ENCODE data around the gene CFAP20.

CFAP20 gene

DNA sequence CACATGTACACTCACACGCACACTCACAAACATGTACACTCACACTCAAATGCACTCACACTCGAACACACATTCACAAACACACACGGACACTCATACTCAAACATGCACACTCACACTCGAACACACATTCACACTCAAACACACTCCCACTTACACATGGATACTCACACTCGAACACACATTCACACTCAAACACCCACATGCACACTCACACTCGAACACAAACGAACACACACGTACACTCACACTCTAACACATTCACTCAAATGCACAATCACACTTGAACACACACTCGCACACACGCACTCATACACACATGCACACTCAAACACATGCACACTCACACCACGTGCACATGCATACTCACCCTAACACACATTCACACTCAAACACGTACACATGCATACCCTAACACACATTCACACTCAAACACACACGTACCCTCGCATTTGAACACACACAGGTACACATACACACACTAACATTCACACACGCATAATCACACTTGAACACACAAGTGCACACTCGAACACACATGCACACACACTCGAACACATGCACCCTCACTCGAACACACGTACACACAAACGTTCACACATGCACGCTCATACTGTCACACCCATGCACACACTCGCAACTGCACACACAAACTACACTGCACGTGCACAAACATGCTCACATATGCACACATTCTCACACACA, 41.8 kb downstream of the CFAP20 start:
- no peak for TF ChIP-seq YY1 (IDR thresholded peaks at IDR 0.05; ENCODE audit: low read depth)
- TF ChIP-seq NFIC (IDR thresholded peaks at IDR 0.05), result no peak
- TF ChIP-seq, protein P1, sequence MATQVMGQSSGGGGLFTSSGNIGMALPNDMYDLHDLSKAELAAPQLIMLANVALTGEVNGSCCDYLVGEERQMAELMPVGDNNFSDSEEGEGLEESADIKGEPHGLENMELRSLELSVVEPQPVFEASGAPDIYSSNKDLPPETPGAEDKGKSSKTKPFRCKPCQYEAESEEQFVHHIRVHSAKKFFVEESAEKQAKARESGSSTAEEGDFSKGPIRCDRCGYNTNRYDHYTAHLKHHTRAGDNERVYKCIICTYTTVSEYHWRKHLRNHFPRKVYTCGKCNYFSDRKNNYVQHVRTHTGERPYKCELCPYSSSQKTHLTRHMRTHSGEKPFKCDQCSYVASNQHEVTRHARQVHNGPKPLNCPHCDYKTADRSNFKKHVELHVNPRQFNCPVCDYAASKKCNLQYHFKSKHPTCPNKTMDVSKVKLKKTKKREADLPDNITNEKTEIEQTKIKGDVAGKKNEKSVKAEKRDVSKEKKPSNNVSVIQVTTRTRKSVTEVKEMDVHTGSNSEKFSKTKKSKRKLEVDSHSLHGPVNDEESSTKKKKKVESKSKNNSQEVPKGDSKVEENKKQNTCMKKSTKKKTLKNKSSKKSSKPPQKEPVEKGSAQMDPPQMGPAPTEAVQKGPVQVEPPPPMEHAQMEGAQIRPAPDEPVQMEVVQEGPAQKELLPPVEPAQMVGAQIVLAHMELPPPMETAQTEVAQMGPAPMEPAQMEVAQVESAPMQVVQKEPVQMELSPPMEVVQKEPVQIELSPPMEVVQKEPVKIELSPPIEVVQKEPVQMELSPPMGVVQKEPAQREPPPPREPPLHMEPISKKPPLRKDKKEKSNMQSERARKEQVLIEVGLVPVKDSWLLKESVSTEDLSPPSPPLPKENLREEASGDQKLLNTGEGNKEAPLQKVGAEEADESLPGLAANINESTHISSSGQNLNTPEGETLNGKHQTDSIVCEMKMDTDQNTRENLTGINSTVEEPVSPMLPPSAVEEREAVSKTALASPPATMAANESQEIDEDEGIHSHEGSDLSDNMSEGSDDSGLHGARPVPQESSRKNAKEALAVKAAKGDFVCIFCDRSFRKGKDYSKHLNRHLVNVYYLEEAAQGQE (IDR thresholded peaks at IDR 0.05; ENCODE audit: low read depth), result no peak
- TF ChIP-seq, protein P2, sequence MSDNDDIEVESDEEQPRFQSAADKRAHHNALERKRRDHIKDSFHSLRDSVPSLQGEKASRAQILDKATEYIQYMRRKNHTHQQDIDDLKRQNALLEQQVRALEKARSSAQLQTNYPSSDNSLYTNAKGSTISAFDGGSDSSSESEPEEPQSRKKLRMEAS (IDR thresholded peaks at IDR 0.05), result no peak
- no peak for TF ChIP-seq CREB1 (IDR thresholded peaks at IDR 0.05; ENCODE audit: low read depth)
- TF ChIP-seq, protein P3, sequence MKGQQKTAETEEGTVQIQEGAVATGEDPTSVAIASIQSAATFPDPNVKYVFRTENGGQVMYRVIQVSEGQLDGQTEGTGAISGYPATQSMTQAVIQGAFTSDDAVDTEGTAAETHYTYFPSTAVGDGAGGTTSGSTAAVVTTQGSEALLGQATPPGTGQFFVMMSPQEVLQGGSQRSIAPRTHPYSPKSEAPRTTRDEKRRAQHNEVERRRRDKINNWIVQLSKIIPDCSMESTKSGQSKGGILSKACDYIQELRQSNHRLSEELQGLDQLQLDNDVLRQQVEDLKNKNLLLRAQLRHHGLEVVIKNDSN (IDR thresholded peaks at IDR 0.05), result no peak
- TF ChIP-seq EGR1 (IDR thresholded peaks at IDR 0.05), result no peak
- no peak for TF ChIP-seq ZBTB7A (IDR thresholded peaks at IDR 0.05; ENCODE audit: low read depth)
- TF ChIP-seq RAD21 (IDR thresholded peaks at IDR 0.05; ENCODE audit: low read depth), result no peak
- no peak for TF ChIP-seq FOXM1 (IDR thresholded peaks at IDR 0.05; ENCODE audit: borderline replicate concordance, low read depth)
- no peak for TF ChIP-seq CEBPB (IDR thresholded peaks at IDR 0.05)
- TF ChIP-seq TEAD4 (IDR thresholded peaks at IDR 0.05), result no peak
- no peak for TF ChIP-seq EP300 (IDR thresholded peaks at IDR 0.05; ENCODE audit: borderline replicate concordance)
- TF ChIP-seq TAF1 (IDR thresholded peaks at IDR 0.05; ENCODE audit: low read depth), result no peak
- no peak for TF ChIP-seq TCF12 (IDR thresholded peaks at IDR 0.05; ENCODE audit: low read depth)

- TF ChIP-seq TCF12 (IDR thresholded peaks at IDR 0.05; ENCODE audit: low read depth), result no peak
- TF ChIP-seq, protein P3 (IDR thresholded peaks at IDR 0.05), result no peak
- no peak for TF ChIP-seq ZBTB7A (IDR thresholded peaks at IDR 0.05; ENCODE audit: low read depth)
- peak; percentile 19; the same call in 1 of the 2 replicates for TF ChIP-seq RAD21 (IDR thresholded peaks at IDR 0.05; ENCODE audit: low read depth)
Measured at GRCh38 chr16:58086381-58087208, 42.6 kb downstream of the CFAP20 start.

DNA sequence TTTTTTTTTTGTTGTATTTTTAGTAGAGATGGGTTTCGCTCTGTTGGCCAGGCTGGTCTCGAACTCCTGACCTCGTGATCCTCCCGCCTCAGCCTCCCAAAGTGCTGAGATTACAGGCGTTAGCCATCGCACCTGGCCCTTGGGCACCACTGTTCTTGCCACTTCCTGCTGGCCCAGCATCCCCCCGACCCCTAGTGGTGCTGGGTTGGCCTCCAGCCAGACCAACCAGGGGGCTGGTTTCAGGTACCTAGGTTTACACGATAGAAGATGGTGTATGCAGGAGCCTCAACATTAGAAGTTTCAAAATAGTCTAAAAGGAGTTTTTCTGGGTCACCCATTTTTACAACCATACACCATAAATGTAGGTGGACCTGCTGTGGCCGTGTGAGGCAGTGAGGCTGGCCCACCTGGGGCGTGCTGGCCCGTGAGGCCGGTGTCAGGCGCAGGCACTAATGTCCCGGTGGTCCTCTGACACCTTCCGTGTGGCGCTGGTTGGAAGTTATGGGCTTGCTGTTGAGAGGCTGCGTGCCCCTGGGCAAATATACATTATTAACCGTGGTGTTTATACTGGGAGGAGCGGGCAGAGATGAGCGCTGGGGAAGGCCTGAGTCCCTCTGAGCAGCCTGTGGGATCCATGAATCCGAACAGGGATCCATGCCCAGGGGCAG, 43.5 kb downstream of the CFAP20 start:
- TF ChIP-seq, protein P1 (IDR thresholded peaks at IDR 0.05; ENCODE audit: low read depth), result no peak
- TF ChIP-seq, protein P3 (IDR thresholded peaks at IDR 0.05), result no peak
- TF ChIP-seq, protein P2 (IDR thresholded peaks at IDR 0.05), result no peak
- TF ChIP-seq FOXM1 (IDR thresholded peaks at IDR 0.05; ENCODE audit: borderline replicate concordance, low read depth) (no peak), YY1 (IDR thresholded peaks at IDR 0.05; ENCODE audit: low read depth) (no peak), TCF12 (IDR thresholded peaks at IDR 0.05; ENCODE audit: low read depth) (no peak), NFIC (IDR thresholded peaks at IDR 0.05) (no peak), ZBTB7A (IDR thresholded peaks at IDR 0.05; ENCODE audit: low read depth) (no peak), CREB1 (IDR thresholded peaks at IDR 0.05; ENCODE audit: low read depth) (no peak), TEAD4 (IDR thresholded peaks at IDR 0.05) (no peak), EP300 (IDR thresholded peaks at IDR 0.05; ENCODE audit: borderline replicate concordance) (no peak), CEBPB (IDR thresholded peaks at IDR 0.05) (no peak), TAF1 (IDR thresholded peaks at IDR 0.05; ENCODE audit: low read depth) (no peak), EGR1 (IDR thresholded peaks at IDR 0.05) (no peak), RAD21 (IDR thresholded peaks at IDR 0.05; ENCODE audit: low read depth) (no peak)

DNA sequence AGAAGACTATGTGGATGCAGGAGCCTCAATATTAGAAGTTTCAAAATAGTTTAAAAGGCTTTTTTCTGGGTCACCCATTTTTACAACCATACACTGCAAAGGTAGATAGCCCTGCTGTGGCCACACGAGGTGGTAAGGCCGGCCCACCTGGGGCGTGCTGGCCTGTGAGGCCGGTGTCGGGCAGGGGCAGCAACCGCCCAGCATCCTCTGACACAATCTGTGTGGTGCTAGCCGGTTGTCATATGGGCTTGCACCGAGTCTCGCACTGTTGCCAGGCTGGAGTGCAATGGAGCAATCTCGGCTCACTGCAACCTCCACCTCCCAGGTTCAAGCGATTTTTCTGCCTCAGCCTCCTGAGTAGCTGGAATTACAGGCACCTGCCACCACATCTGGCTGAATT, 44.0 kb downstream of the CFAP20 start:
- TF ChIP-seq RAD21 (IDR thresholded peaks at IDR 0.05; ENCODE audit: low read depth) (no peak), TAF1 (IDR thresholded peaks at IDR 0.05; ENCODE audit: low read depth) (no peak), EGR1 (IDR thresholded peaks at IDR 0.05) (no peak), TEAD4 (IDR thresholded peaks at IDR 0.05) (no peak), NFIC (IDR thresholded peaks at IDR 0.05) (no peak), CREB1 (IDR thresholded peaks at IDR 0.05; ENCODE audit: low read depth) (no peak), ZBTB7A (IDR thresholded peaks at IDR 0.05; ENCODE audit: low read depth) (no peak), EP300 (IDR thresholded peaks at IDR 0.05; ENCODE audit: borderline replicate concordance) (no peak)
- TF ChIP-seq, protein P3 (IDR thresholded peaks at IDR 0.05), result no peak
- TF ChIP-seq, protein P1 (IDR thresholded peaks at IDR 0.05; ENCODE audit: low read depth), result no peak
- TF ChIP-seq, protein P2 (IDR thresholded peaks at IDR 0.05), result no peak

All from Ishikawa (cell line).